ENCODE measurements around the gene THADA. TPM values are rescaled to one million over a fixed set of nuclear protein-coding genes. Genes with fewer than 3 reads are reported as not detected.

THADA gene
- total RNA-seq, 1 experiment from 2014 or later: 20.1 TPM

- Histone ChIP-seq H3K23ac (ENCODE audit: insufficient read length, low read depth, low read length) (no peak overlapping the region), H3K18ac (ENCODE audit: insufficient read length, low read depth, low read length) (no peak overlapping the region), H4K8ac (replicated peaks; ENCODE audit: insufficient read length, low read depth, low read length) (no peak overlapping the region), H3K27me3 (ENCODE audit: insufficient read depth, low read length) (no peaks in the 10 kb centered on the region), H3K56ac (ENCODE audit: insufficient read length, low read depth, low read length) (no peak overlapping the region), H3K14ac (ENCODE audit: insufficient read depth, low read length) (no peak overlapping the region; the same call in 1 of the 2 replicates), H3K27ac (ENCODE audit: insufficient read length, low read depth, low read length) (no peak overlapping the region), H3K79me2 (ENCODE audit: insufficient read depth, low read length) (no peaks in the 10 kb centered on the region), H3K4me2 (ENCODE audit: insufficient read depth, insufficient read length, low read length) (no peak overlapping the region), H2BK20ac (ENCODE audit: low read depth, low read length, poor library complexity, severe bottlenecking) (no peak overlapping the region), H2BK12ac (ENCODE audit: insufficient read length, low read depth, low read length) (no peak overlapping the region), H4K91ac (ENCODE audit: insufficient read length, low read depth, low read length) (no peak overlapping the region), H2BK120ac (ENCODE audit: low read depth, low read length, poor library complexity, severe bottlenecking) (no peak overlapping the region), H3K4ac (ENCODE audit: low read depth, low read length) (no peak overlapping the region), H4K20me1 (ENCODE audit: control insufficient read depth, insufficient read depth, insufficient read length) (no peaks in the 10 kb centered on the region), H3K4me1 (ENCODE audit: insufficient read depth, low read length) (no peaks in the 10 kb centered on the region), H3K23me2 (ENCODE audit: insufficient read length, low read depth, low read length, poor library complexity, severe bottlenecking) (no peaks in the 10 kb centered on the region), H3T11ph (ENCODE audit: low read length) (no peak overlapping the region), H2AFZ (ENCODE audit: low read length) (no peak overlapping the region), H3K9ac (ENCODE audit: extremely low read depth, insufficient read length, low read length) (no peak overlapping the region), H4K5ac (ENCODE audit: insufficient read length, low read depth, low read length) (no peak overlapping the region), H3K9me3 (ENCODE audit: control insufficient read depth, low read depth, low read length) (no peaks in the 10 kb centered on the region), H2BK15ac (ENCODE audit: low read depth, low read length) (no peak overlapping the region), H2BK5ac (ENCODE audit: insufficient read length, low read length) (no peak overlapping the region), H2AK5ac (ENCODE audit: insufficient read length, low read length) (no peak overlapping the region), H3K79me1 (ENCODE audit: insufficient read depth, low read depth, low read length, poor library complexity, severe bottlenecking) (no peaks in the 10 kb centered on the region)
- H3K36me3 Mint-ChIP-seq (ENCODE audit: insufficient read depth in 1 of 3, low read depth in 3 of 3): no peaks in the 10 kb centered on the region; a peak in 1 of 7 replicates
- no peaks in the 10 kb centered on the region for H3K27me3 Mint-ChIP-seq (ENCODE audit: low read depth)
- no peak for DNase-seq
- no peak overlapping the region for H3K4me3 Mint-ChIP-seq
- H3K4me1 Mint-ChIP-seq: peaks cover 31 to 50% of the 10 kb centered on the region in 2 experiments
- WGBS (ENCODE audit: extremely low coverage, insufficient read length, low lambda C conversion rate): no CpG with 5 or more reads among the region's 10 CpGs
- no peak for TF ChIP-seq CTCF (conservative IDR thresholded peaks at IDR 0.05)
- no peaks in the 10 kb centered on the region for H3K9me3 Mint-ChIP-seq
- H3K27ac Mint-ChIP-seq: peak overlapping the region in 2 of 3 experiments; percentile 82 to 88; a peak in 3 of 7 replicates
These were observed 327.5 kb downstream of the THADA start for GRCh38 chr2:43268066-43268953.

Measured in H9 (cell line).